AG09309 (cell line): ENCODE measurements around the gene PRUNE1.

Experiments used
- DNase-seq: peaks from one replicate; pipeline ENCODE4 v3.0.0-alpha.2; 2010; ENCODE audit warnings: low read depth
- H3K4me3 ChIP-seq: 2 replicates; pipeline ENCODE4 v1.5.1; 2011; ENCODE audit warnings: mild to moderate bottlenecking, low read depth, low read length, moderate library complexity; ENCODE audit not compliant: control insufficient read depth
- CTCF ChIP-seq: IDR thresholded peaks from 2 replicates; pipeline ENCODE4 v1.5.1; 2011; ENCODE audit warnings: mild to moderate bottlenecking, low read depth, low read length, inconsistent platforms; ENCODE audit not compliant: insufficient read depth, control insufficient read depth; ENCODE audit errors: missing control alignments

The PRUNE1 gene

GRCh38 chr1:151002611-151003010 lies 5.6 kb upstream of the PRUNE1 start:
- no peak overlapping the region for H3K4me3 ChIP-seq
- no peak for TF ChIP-seq CTCF
- no peak for DNase-seq

- DNase-seq: no peak
- no peak for TF ChIP-seq CTCF
- no peak overlapping the region for H3K4me3 ChIP-seq
Measured at GRCh38 chr1:151003180-151003579, 5.1 kb upstream of the PRUNE1 start.

- no peak for TF ChIP-seq CTCF
- H3K4me3 ChIP-seq: peak overlapping the region; percentile 54
- DNase-seq: no peak
Measured at GRCh38 chr1:151005729-151006319, 2.4 kb upstream of the PRUNE1 start.

GRCh38 chr1:151006327-151007052 lies 1.8 kb upstream of the PRUNE1 start, which contains the start of gene MINDY1:
MINDY1 (minus strand) TSS chr1:151006902; CDS start chr1:151002617, 4,285 bp downstream.
- peak within 1 kb of the TSS; percentile 54 for H3K4me3 ChIP-seq
- peak; percentile 67 for DNase-seq
- peak; percentile 55 for TF ChIP-seq CTCF

- no peak for DNase-seq
- TF ChIP-seq CTCF: no peak
- H3K4me3 ChIP-seq: peak overlapping the region; percentile 93
Measured at GRCh38 chr1:151007853-151008243, 401 bp upstream of the PRUNE1 start.

- peak overlapping the region; percentile 93 for H3K4me3 ChIP-seq
- no peak for DNase-seq
- TF ChIP-seq CTCF: no peak
Measured at GRCh38 chr1:151009206-151009587, 948 bp downstream of the PRUNE1 start.
